K562 (cell line): Measurements from ENCODE around the gene PLEKHG5. TPM values are rescaled to one million over a fixed set of nuclear protein-coding genes. Genes with fewer than 3 reads are reported as not detected.
A peak's percentile ranks its signal among the peaks of the same experiment; 100 is the strongest.

Source experiments
- ATAC-seq: fragments of 200-7000 bp; cut with Tn5 transposase; 3 replicates; pipeline ENCODE4 v1.9.1; 2020; ENCODE audit warnings: moderate library complexity
- BruUV-seq: library from RNA; stranded (reverse); fragments of 400-500 nt; replicated peaks from 2 replicates; lab custom pipeline; 2021; lab: Mats Ljungman, UMichigan
- CTCF ChIA-PET: fragments of 300-600 bp; formaldehyde crosslinking; extraction: SDS; loops from one replicate; lab custom pipeline; 2021; ENCODE audit warnings: low intra/inter-chr PET ratio; lab: Yijun Ruan, JAX
- POLR2A ChIA-PET: fragments of 300-600, 350-650 bp; sonication (Branson Sonifier 250); formaldehyde crosslinking; extraction: SDS; loops from one replicate; lab custom pipeline; 2021; ENCODE audit warnings: antibody characterized with exemption, inconsistent platforms; lab: Yijun Ruan, JAX
- DNase-seq, 4 experiments: peaks; one replicate each; pipeline versions ENCODE4 v3.0.0 to v3.0.0-alpha.2; 2011 to 2018; ENCODE audit warnings: low spot score in 3 of 4, mixed read lengths in 3 of 4; ENCODE audit errors: extremely low read depth in 1 of 4
- FAIRE-seq: peaks from 2 replicates; lab custom pipeline; 2011; peaks lifted over from hg19 to GRCh38; lab: Jason Lieb, UNC
- H2AFZ ChIP-seq: 2 replicates; pipeline ENCODE4 v1.6.0; 2011; ENCODE audit warnings: low read depth, low read length, control low read depth, inconsistent platforms
- H3K27ac ChIP-seq: fragments of 200-600 bp; 3 replicates; pipeline ENCODE4 v1.8.0; 2011; ENCODE audit warnings: low read depth, mild to moderate bottlenecking, control low read depth, inconsistent platforms, low read length, moderate library complexity, mixed read lengths; ENCODE audit errors: extremely low read depth
- H3K27me3 ChIP-seq, 2 experiments: fragments of 300-600 bp in 1 of 2; 2 replicates in 1 of 2; 3 replicates in 1 of 2; pipeline versions ENCODE4 v1.6.0 to v1.8.0; 2011; ENCODE audit warnings: inconsistent platforms in 2 of 2, low read length in 2 of 2, mild to moderate bottlenecking in 1 of 2, mixed read lengths in 1 of 2, moderate library complexity in 1 of 2; ENCODE audit not compliant: control insufficient read depth in 2 of 2, insufficient read depth in 2 of 2
- H3K36me3 ChIP-seq: fragments of 300-600 bp; 3 replicates; pipeline ENCODE4 v1.8.0; 2011; ENCODE audit warnings: mild to moderate bottlenecking, low read length, inconsistent platforms; ENCODE audit not compliant: control insufficient read depth, insufficient read depth
- H3K4me1 ChIP-seq, 2 experiments: fragments of 200-600 bp in 1 of 2; replicated peaks in 1 of 2; 2 replicates in 1 of 2; 3 replicates in 1 of 2; pipeline versions ENCODE4 v1.5.1 to v1.8.0; 2011; ENCODE audit warnings: inconsistent platforms in 2 of 2, low read length in 2 of 2, mild to moderate bottlenecking in 1 of 2, mixed read lengths in 1 of 2, moderate library complexity in 1 of 2; ENCODE audit not compliant: control insufficient read depth in 2 of 2, insufficient read depth in 2 of 2
- H3K4me2 ChIP-seq: 2 replicates; pipeline ENCODE4 v1.6.1; 2011; ENCODE audit warnings: low read length, control low read depth, inconsistent platforms, mixed read lengths; ENCODE audit not compliant: insufficient read depth
- H3K4me3 ChIP-seq: fragments of 200-600 bp; sonication (generic), shearing (Covaris generic); 2 replicates; pipeline ENCODE4 v1.5.1; 2016; ENCODE audit warnings: control low read depth, inconsistent platforms
- H3K79me2 ChIP-seq: fragments of 200-600 bp; 3 replicates; pipeline ENCODE4 v1.8.0; 2011; ENCODE audit warnings: low read length, inconsistent platforms; ENCODE audit not compliant: control insufficient read depth, insufficient read depth
- H3K9ac ChIP-seq, 2 experiments: 2 replicates each; pipeline versions ENCODE4 v1.6.0 to v1.6.1; 2011; ENCODE audit warnings: low read depth in 2 of 2, low read length in 2 of 2, control low read depth in 1 of 2, inconsistent platforms in 1 of 2, mild to moderate bottlenecking in 1 of 2, mixed read lengths in 1 of 2; ENCODE audit not compliant: insufficient read depth in 1 of 2
- H3K9me1 ChIP-seq: one replicate; pipeline ENCODE4 v1.6.0; 2011; ENCODE audit warnings: inconsistent platforms, mild to moderate bottlenecking, low read length, moderate library complexity; ENCODE audit not compliant: control insufficient read depth, insufficient read depth
- H3K9me3 ChIP-seq: replicated peaks from 2 replicates; pipeline ENCODE4 v1.5.1; 2011; ENCODE audit warnings: low read depth, low read length, inconsistent platforms; ENCODE audit not compliant: control insufficient read depth, insufficient read depth
- H4K20me1 ChIP-seq: replicated peaks from 2 replicates; pipeline ENCODE4 v1.6.1; 2011; ENCODE audit warnings: low read length, inconsistent platforms, mixed read lengths; ENCODE audit not compliant: control insufficient read depth, insufficient read depth
- ATF6 ChIP-seq: sonication (generic); formaldehyde crosslinking; IDR thresholded peaks from 2 replicates; pipeline ENCODE4 v1.4.0; 2020; ENCODE audit warnings: mild to moderate bottlenecking, missing genetic modification reagents
- MCM2 ChIP-seq: fragments of 450-650 bp; IDR thresholded peaks from 2 replicates; pipeline ENCODE4 v1.6.1; 2017; ENCODE audit warnings: low read depth, mild to moderate bottlenecking
- NUFIP1 ChIP-seq: fragments of 450-650 bp; IDR thresholded peaks from 2 replicates; pipeline ENCODE4 v1.6.1; 2018; ENCODE audit not compliant: partially characterized antibody
- ZBTB17 ChIP-seq: fragments of 450-650 bp; formaldehyde crosslinking; IDR thresholded peaks from 2 replicates; pipeline ENCODE4 v1.4.0; 2020; ENCODE audit warnings: mild to moderate bottlenecking
- WGBS: fragments of 100-300 bp; shearing (Covaris generic); methylation state at CpG from one replicate; pipeline ENCODE4 v1.1.6; 2016; ENCODE audit warnings: low coverage, mixed read lengths; ENCODE audit not compliant: insufficient coverage; ENCODE audit errors: missing lambda C conversion rate; 5-methylcytosine and 5-hydroxymethylcytosine counted together
- in situ Hi-C: fragments of 300-500 bp; cut with MboI; formaldehyde crosslinking; loops from 4 replicates; pipeline ENCODE4 v1.15.0; 2018; ENCODE audit warnings: inconsistent platforms, mixed read lengths
- intact Hi-C: fragments of 100-400 bp; cut with micrococcal nuclease; formaldehyde crosslinking; loops from 2 replicates; pipeline ENCODE4 v1.14.2; 2022
- polyA plus RNA-seq, 8 experiments: library from polyadenylated mRNA; depleted of rRNA in 4 of 8; stranded (reverse) in 5 of 8; unstranded in 3 of 8; fragments of >200 nt; fragmentation: Nextera tagmentation in 2 of 8; fragmentation: Illumina TruSeq in 1 of 8; extraction: Ambion mirVana in 2 of 8; extraction: Trizol in 1 of 8; gene quantifications; 2 replicates each; pipeline versions ENCODE4 v1.2.1 to v1.2.3, GENCODE V29; 2011 to 2014; ENCODE audit warnings: inconsistent platforms in 1 of 8, missing spikeins in 1 of 8
- total RNA-seq, 7 experiments: library from RNA; depleted of rRNA in 6 of 7; stranded (reverse); fragments of >200 nt in 6 of 7; fragmentation: Illumina TruSeq in 2 of 7; extraction: Trizol in 2 of 7; gene quantifications; 2 replicates each; pipeline versions ENCODE4 v1.2.1 to v1.2.3, GENCODE V29; 2011 to 2021; ENCODE audit warnings: low replicate concordance in 1 of 7

PLEKHG5 gene
- total and polyA plus RNA-seq, 9 of the 15 experiments (the other 6 are each of a cell fraction or from before 2014, with no cell fraction given) = 0.04 to 0.29 (median 0.09) TPM; not detected in 3

GRCh38 chr1:6507461-6507911, 16.0 kb upstream of the PLEKHG5 start:
- CTCF ChIA-PET = no interaction called here
- Histone ChIP-seq H3K27me3 (peaks cover 67 to 98% of the 10 kb centered on the region in 2 experiments), H3K9me3 (no peaks in the 10 kb centered on the region), H3K4me1 (peaks cover 0 to 53% of the 10 kb centered on the region in 2 experiments; a peak in 2 of 5 replicates), H3K79me2 (no peaks in the 10 kb centered on the region), H3K4me2 (no peak overlapping the region), H3K9me1 (no peaks in the 10 kb centered on the region), H2AFZ (no peak overlapping the region), H3K9ac (no peak overlapping the region), H3K36me3 (no peaks in the 10 kb centered on the region), H3K27ac (no peak overlapping the region), H4K20me1 (peaks cover 26% of the 10 kb centered on the region; the same call in 1 of the 2 replicates), H3K4me3 (no peak overlapping the region)
- under 1% methylated on average over 11 of the region's 12 CpGs for WGBS
- POLR2A ChIA-PET = interaction anchor here (0.6 to 6.1 kb wide), 6 partner anchors 12 to 144 kb away, joined by 3 to 57 read pairs (median 4); no protein-coding TSS in a partner anchor
- TF ChIP-seq NUFIP1 (no peak), ATF6 (CRISPR knock-in tag) (no peak)
- ATAC-seq = no peak
- no TSS peak for BruUV-seq
- no peak for FAIRE-seq
- in situ Hi-C loops (no loop called here), intact Hi-C loops (no loop called here)
- no peak for DNase-seq

DNA sequence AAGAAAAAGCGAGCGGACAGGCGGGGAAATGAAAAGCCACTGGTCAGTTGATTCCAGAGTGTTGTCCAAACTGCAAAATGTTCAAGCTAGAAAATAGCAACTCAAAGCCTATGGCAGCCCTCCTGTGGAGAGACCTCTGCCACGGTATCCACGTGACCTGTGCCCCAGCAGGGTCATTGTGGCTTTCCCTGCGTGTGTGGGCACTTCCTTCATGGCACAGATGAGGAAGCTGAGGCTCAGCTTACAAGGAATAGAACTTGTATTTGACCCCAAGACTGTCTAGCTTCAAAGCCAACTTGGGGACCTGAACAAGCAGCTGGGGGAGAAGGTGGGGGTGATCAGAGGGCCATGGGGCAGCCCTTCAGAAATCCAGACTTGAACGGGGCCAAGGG, 15.6 kb upstream of the PLEKHG5 start:
- no TSS peak for BruUV-seq
- no peak overlapping the region for H3K4me2 ChIP-seq
- WGBS = 9% methylated on average over 7 of the region's 7 CpGs
- peaks cover 30% of the 10 kb centered on the region; the same call in 1 of the 2 replicates for H4K20me1 ChIP-seq
- DNase-seq = no peak
- H3K9me3 ChIP-seq = no peaks in the 10 kb centered on the region
- no peak overlapping the region for H3K27ac ChIP-seq
- H2AFZ ChIP-seq = no peak overlapping the region
- H3K79me2 ChIP-seq = no peaks in the 10 kb centered on the region
- H3K9ac ChIP-seq = no peak overlapping the region
- peaks cover 0 to 53% of the 10 kb centered on the region in 2 experiments; a peak in 2 of 5 replicates for H3K4me1 ChIP-seq
- no peak overlapping the region for H3K4me3 ChIP-seq
- TF ChIP-seq MCM2 = no peak
- no peak for TF ChIP-seq ZBTB17 (CRISPR knock-in tag)
- intact Hi-C loops (no loop called here), in situ Hi-C loops (no loop called here)
- peaks cover 72 to 98% of the 10 kb centered on the region in 2 experiments for H3K27me3 ChIP-seq
- H3K36me3 ChIP-seq = no peaks in the 10 kb centered on the region
- FAIRE-seq = peak; percentile 65
- CTCF ChIA-PET = no interaction called here
- no peak for ATAC-seq
- no peaks in the 10 kb centered on the region for H3K9me1 ChIP-seq
- POLR2A ChIA-PET = interaction anchor here (0.6 to 6.1 kb wide), 11 partner anchors 10 to 144 kb away, joined by 3 to 57 read pairs (median 3); partner anchors contain the start of genes NOL9 and TAS1R1
